Measurements from ENCODE around the gene NFASC. TPM values are rescaled to one million over a fixed set of nuclear protein-coding genes. Genes with fewer than 3 reads are reported as not detected.

The NFASC gene
- total RNA-seq, 2 donors from 2014 or later = 8.2 to 23.2 TPM

DNA sequence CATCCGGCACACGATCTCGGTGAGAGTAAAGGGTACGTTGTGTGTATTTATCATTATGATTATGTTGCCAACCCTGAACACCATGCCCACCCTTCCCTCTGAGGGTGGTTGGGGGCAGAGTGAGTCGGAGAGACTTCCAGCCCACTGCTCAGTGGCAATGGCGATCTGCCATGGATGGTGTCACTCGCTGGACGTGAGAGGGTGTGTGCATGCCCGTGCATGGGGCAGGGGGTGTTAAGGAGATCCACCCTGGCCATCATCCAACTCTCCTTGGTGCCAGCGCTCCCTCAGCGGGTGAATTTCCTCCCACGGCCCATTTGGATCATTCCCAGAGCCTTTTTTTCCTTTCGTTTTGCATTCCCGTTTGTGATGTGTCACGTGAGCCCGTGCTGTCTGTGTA lies 98.3 kb downstream of the NFASC start:
- DNase-seq = no peak
- intact Hi-C loops (cut with DNase I, micrococcal nuclease) = no loop called here
- no peak for ATAC-seq

- intact Hi-C loops (cut with DNase I, micrococcal nuclease) = loop anchor here (10.0 kb wide), 1 partner anchor 284 kb away; no protein-coding TSS in a partner anchor
- DNase-seq (no peak), ATAC-seq (no peak)
These were observed 100.3 kb downstream of the NFASC start for GRCh38 chr1:204970937-204971336.

DNA sequence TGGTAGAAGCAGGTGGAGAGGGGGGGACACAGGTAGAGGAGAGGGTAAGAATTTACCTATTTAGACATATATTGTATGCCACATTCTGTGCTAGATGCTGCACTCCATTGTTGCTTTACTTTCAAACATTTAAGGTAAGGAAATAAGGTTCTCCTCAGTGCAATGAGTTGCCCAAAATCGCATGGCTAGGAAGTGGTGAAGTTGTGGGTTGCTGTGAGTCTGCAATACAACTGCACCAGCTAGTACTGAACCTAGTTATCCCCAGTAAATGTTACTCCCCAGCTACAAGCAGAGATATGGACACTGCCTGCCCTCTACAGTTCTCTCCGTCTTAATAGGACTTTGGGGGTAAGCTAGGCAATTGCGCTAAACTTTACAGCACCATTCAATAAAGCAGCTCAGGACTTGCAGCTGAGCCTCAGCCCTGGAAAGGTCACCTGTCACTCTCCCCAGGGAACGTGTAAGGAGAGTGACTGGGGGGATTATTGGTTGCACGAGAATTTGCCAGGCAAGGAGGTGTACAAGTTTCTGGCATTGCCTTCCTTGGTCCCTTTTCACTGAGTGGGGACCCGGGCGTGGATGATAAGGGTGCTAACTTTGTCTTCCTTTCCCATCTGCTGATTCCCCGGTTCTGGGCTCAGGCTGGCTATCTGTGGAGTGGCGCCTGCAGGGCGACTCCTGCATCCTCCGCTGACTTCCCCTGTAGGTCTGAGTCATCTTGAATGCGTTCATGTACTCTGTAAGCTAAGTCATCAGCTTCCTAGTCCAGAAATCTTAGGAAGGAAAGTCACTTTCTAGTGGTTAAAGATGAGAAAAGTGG lies 101.1 kb downstream of the NFASC start:
- intact Hi-C loops (cut with DNase I, micrococcal nuclease) = loop anchor here (10.0 kb wide), 1 partner anchor 283 kb away; no protein-coding TSS in a partner anchor
- DNase-seq (no peak), ATAC-seq (no peak)

DNA sequence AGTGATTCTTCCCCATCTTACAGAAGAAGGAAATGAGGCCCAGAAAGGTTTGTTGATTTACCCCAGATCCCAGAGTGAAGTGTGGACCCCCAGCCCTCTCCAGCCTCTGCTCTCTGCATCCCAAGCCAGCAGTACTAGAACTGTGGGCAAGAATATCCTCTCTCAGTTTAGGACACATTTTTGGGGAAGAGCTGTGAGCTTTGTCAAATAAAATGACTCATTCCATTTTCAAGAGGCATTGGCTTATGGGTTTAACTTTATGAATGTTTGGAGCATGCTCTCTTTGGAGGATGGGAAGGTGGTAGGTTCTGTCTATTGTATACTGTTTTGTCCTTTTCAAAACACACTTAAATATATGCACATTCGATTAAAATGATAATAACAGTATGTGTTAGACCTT lies 101.8 kb downstream of the NFASC start:
- intact Hi-C loops (cut with DNase I, micrococcal nuclease) = loop anchor here (10.0 kb wide), 1 partner anchor 282 kb away; no protein-coding TSS in a partner anchor
- ATAC-seq = no peak
- DNase-seq = no peak

GRCh38 chr1:204973449-204973848 lies 102.8 kb downstream of the NFASC start:
- no peak for DNase-seq
- ATAC-seq = no peak
- intact Hi-C loops (cut with DNase I, micrococcal nuclease) = loop anchor here (10.0 kb wide), 1 partner anchor 281 kb away; no protein-coding TSS in a partner anchor

GRCh38 chr1:204974327-204974726 lies 103.7 kb downstream of the NFASC start:
- DNase-seq (no peak), ATAC-seq (no peak)
- intact Hi-C loops (cut with DNase I, micrococcal nuclease) = loop anchor here (10.0 kb wide), 1 partner anchor 280 kb away; no protein-coding TSS in a partner anchor

GRCh38 chr1:204975021-204975420 lies 104.4 kb downstream of the NFASC start:
- DNase-seq = no peak
- intact Hi-C loops (cut with DNase I, micrococcal nuclease) = loop anchor here (10.0 kb wide), 1 partner anchor 280 kb away; no protein-coding TSS in a partner anchor
- ATAC-seq = no peak

DNA sequence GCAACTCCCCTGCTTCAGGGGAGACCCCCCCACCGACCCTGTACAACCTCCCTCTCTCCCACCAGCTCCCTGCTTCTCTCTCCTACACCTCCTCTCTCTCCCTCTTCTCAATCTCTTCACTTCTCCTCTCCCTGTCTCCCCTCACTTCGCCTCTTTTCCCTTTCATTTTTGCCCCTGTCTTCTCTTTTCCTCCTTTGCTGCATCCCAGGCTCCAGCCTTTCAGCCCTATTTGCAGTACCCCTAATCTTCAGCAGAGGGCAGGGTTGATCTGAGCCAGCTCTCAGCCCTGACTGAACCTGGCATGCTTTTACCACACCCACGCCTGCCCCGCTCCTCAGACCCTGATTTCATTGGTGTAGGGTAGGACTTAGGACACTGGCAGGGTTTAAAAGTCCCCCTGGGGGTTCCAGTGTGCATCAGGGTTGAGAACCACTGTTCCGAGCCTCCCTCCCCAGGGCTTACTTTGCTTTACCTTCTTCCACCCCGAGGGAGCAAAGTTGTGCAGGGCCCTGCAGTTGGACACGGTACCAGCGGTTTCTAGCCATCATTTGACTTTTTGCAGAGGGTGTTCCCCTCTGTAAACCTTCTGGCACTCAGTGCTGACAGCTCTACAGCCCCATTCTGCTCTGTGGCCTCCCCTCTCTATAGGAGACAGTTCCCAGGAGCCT lies 105.0 kb downstream of the NFASC start:
- peak in 1 of 2 donors; percentile 56 for DNase-seq
- intact Hi-C loops (cut with DNase I, micrococcal nuclease) = loop anchor here (10.0 kb wide), 1 partner anchor 279 kb away; no protein-coding TSS in a partner anchor

GRCh38 chr1:204976646-204977045 lies 106.0 kb downstream of the NFASC start:
- DNase-seq (no peak), ATAC-seq (no peak)
- intact Hi-C loops (cut with DNase I, micrococcal nuclease) = loop anchor here (10.0 kb wide), 1 partner anchor 278 kb away; no protein-coding TSS in a partner anchor

More for the DNA sequence above, 105.0 kb downstream of the NFASC start:
- peak; percentile 84 for ATAC-seq

- DNase-seq (no peak), ATAC-seq (no peak)
- intact Hi-C loops (cut with DNase I, micrococcal nuclease) = loop anchor here (10.0 kb wide), 1 partner anchor 277 kb away; no protein-coding TSS in a partner anchor
These were observed 106.7 kb downstream of the NFASC start for GRCh38 chr1:204977318-204977717.

GRCh38 chr1:204978782-204979181 lies 108.1 kb downstream of the NFASC start:
- ATAC-seq (no peak), DNase-seq (no peak)
- intact Hi-C loops (cut with DNase I, micrococcal nuclease) = loop anchor here (10.0 kb wide), 1 partner anchor 276 kb away; no protein-coding TSS in a partner anchor

DNA sequence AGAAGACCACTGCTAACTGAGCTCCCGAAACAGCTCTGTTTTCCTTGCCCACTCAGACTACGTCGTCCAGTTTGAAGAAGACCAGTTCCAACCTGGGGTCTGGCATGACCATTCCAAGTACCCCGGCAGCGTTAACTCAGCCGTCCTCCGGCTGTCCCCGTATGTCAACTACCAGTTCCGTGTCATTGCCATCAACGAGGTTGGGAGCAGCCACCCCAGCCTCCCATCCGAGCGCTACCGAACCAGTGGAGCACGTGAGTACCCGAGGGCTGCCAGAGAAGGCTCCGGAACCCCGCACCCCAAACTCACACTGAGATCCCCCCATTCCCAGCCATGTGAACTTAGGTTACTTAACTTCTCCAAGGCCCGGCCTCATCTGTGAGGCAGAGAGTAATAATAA lies 108.6 kb downstream of the NFASC start:
- no peak for ATAC-seq
- intact Hi-C loops (cut with DNase I, micrococcal nuclease) = loop anchor here (10.0 kb wide), 1 partner anchor 275 kb away; no protein-coding TSS in a partner anchor
- DNase-seq = no peak

DNA sequence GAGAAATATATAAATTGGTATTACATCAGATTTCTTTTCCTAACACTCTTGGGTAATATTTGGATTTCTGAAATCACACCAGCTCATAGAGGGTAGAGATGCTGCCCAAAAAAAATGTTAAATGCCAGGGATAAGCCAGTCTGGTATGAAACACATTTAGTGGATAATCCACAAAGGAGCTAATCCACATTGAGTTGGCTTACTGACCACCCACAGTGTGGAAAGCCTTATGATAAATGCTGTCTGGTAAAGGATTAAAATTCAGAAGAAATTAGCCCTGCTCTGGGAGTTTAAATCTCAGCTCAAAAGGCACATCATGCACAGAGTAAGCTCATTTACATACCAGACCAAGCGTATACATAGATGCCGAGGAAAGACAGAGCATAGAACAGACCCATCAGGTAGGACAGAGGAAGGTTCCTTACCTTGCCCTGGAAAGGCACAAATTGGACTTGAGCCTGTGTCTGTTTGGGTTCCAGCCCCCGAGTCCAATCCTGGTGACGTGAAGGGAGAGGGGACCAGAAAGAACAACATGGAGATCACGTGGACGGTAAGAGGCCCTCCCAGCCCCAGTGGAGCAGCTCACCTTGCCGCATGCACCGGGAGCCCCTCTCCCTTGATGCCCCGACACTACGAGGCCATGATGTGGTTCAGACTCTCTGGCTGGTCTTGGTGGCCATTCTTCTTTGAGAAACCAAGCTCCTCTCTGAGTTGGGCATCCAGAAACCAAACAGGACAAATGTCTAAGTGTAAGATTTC lies 109.4 kb downstream of the NFASC start:
- DNase-seq (no peak), ATAC-seq (no peak)
- intact Hi-C loops (cut with DNase I, micrococcal nuclease) = loop anchor here (10.0 kb wide), 2 partner anchors 95 to 275 kb away; no protein-coding TSS in a partner anchor

- ATAC-seq = no peak
- intact Hi-C loops (cut with DNase I, micrococcal nuclease) = loop anchor here in 1 of 2 donors (10.0 kb wide), 1 partner anchor 94 kb away; no protein-coding TSS in a partner anchor
- no peak for DNase-seq
These were observed 110.3 kb downstream of the NFASC start for GRCh38 chr1:204980840-204981405.

GRCh38 chr1:204983136-204983535 lies 112.5 kb downstream of the NFASC start:
- ATAC-seq = no peak
- DNase-seq = no peak
- intact Hi-C loops (cut with DNase I, micrococcal nuclease) = loop anchor here in 1 of 2 donors (10.0 kb wide), 1 partner anchor 92 kb away; no protein-coding TSS in a partner anchor

GRCh38 chr1:204983881-204984280 lies 113.2 kb downstream of the NFASC start:
- no peak for DNase-seq
- ATAC-seq = no peak
- intact Hi-C loops (cut with DNase I, micrococcal nuclease) = loop anchor here in 1 of 2 donors (10.0 kb wide), 1 partner anchor 91 kb away; no protein-coding TSS in a partner anchor

- DNase-seq = no peak
- intact Hi-C loops (cut with DNase I, micrococcal nuclease) = loop anchor here in 1 of 2 donors (10.0 kb wide), 1 partner anchor 90 kb away; no protein-coding TSS in a partner anchor
- no peak for ATAC-seq
These were observed 113.8 kb downstream of the NFASC start for GRCh38 chr1:204984499-204984898.

- DNase-seq = no peak
- intact Hi-C loops (cut with DNase I, micrococcal nuclease) = loop anchor here (5.0 to 10.0 kb wide), 2 partner anchors 81 to 89 kb away; no protein-coding TSS in a partner anchor
- ATAC-seq = no peak
These were observed 115.5 kb downstream of the NFASC start for GRCh38 chr1:204986181-204986580.

Measured in left colon (tissue), 2 donors.